ENCODE results near the gene IL4I1.

The IL4I1 gene

DNA sequence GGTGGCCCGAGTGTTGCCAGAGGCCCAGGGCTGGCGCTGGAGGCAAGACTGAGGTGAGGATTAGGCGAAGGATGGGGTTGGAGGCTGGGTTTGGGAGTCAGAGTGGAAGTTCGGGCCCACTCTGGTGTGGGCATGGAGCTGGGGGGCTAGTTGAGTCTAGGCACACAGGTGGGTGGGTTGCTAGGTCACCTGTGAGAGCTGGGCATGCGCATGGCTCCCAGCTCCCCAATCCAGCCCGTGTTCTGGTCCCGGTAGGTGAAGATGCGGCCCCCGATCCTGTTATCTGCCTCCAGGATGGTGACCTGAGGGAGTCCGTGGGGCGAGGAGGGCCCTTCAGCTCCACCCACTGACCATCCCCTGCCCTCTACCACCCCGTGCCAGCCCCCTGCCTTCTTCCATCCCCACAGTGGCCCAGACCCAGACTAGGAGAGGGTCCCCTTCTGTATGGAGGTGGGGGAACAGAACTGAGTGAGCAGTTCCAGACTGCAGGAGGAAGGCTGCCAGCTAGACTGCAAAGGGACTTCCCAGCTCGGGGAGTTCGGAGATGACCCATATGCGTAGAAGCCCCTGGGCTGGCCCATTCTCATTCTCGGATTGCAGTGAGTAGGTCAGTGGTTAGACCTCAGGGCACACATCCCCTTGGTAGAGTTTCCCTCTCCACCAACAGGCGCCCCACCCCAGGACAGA, 1.7 kb downstream of the IL4I1 start:
- DNase-seq (ENCODE audit: low spot score): peak; percentile 64

DNA sequence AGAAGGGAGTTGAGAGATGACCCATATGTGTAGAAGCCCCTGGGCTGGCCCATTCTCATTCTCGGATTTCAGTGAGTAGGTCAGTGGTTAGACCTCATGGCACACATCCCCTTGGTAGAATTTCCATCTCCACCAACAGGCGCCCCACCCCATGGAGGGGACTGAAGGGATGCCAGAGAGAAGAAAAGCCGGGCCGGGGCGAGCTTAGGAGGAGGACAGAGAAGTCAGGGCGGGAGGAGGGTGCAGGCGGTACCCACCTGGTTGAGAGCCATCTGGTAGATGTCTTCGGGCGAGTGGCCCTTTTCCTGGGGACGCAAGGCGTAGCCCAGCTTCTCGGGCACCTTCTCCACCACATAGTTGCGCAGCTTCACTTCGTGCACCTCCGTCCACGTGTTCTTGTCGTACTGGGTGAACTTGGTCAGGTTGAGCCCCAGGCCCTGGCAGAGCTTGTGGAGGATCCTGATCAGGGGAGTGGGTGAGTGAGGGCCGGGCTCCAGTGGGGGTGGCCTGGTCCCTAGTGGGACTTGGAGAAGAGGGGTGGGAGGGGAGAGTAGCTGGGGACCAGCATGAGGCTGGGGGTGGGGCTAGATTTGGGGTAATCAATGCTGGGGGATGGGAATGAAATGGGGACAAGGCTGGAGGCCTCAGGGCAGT, 2.5 kb downstream of the IL4I1 start:
- DNase-seq (ENCODE audit: low spot score): no peak

DNA sequence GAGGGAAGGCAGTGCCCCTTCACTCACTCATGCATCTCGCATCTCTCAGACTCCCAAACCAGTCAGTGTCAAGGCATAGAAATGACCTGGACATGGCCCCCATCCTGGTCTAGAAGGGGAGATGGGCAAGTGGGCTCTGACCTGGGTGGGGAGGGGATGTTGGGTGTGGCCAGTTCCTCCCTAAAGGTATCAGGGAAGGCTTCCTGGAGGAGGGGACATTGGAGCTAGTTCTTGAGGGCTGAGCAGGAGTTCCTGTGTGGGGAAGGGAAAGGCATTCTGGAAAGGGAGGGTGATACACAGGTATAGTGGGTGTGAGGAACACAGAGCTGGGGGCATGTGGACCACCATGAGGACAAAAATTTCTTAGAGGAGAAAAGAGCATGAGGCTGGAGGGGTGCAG, 4.0 kb downstream of the IL4I1 start:
- no peak for DNase-seq (ENCODE audit: low spot score)

DNA sequence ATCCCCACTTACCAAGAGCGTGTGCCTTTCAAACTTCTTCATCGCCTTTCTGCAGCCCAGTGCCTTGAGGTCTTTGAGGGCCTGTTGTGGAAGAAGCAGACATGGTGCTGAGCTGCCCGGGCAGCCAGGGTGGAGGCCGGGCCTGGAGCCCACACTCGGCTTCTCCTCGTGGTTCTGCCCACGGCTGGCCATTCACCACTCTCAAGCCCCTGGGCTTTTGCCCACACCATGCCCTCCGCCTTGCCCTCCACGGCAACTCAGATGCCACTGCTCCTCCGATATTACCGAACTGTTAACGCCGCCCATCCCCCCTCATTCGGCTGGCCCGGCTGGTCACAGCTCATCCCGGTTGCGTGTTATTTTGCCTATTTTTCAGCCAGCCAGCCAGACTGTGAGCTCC, 5.3 kb downstream of the IL4I1 start:
- no peak for DNase-seq (ENCODE audit: low spot score)

DNA sequence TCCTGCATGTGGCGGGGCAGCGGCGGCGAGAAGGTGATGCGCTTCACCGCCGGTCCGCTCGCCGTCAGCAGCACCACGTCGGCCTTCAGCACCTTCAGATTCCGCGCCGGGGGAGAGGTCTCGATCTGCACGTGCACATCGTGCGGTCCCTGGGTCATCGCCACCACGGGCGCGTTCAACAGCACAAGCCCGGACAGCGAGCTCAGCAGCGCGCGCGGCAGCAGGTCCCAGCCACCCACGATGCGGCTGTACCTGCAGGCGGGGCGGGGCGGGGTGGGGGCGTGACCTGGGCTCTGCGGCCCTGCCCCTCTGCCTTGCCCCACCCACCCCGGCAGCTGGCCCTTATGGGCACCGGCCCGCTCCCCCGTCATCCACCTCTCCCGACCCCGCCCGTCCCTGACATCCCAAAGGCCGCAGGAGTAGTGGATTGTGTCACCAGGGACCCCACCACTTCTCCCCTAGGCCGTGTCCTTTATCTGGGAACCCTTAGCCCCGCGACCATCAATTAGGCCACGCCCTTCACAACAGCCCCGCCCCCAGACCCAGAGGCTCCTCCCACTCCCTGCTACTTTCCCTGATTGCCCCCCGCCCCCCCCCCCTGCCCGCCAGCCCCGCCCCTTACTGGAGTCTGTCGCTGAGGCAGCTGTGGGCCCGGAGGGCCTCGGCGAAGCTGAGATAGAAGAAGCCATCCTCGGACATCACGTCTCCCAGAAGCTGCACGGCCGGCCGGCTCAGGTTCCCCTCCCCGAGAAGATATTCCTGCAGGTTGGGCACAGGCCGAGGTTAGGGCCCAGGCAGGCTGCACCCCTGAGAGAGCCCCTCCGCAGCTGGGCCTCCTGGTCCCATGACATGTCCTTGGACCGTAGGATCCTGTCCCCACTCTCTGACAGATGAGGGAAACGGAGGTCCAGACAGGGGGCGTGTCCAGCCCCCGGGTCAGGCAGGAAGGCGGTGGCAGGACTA, 6.1 kb downstream of the IL4I1 start:
- DNase-seq (ENCODE audit: low spot score): peak; percentile 39

DNA sequence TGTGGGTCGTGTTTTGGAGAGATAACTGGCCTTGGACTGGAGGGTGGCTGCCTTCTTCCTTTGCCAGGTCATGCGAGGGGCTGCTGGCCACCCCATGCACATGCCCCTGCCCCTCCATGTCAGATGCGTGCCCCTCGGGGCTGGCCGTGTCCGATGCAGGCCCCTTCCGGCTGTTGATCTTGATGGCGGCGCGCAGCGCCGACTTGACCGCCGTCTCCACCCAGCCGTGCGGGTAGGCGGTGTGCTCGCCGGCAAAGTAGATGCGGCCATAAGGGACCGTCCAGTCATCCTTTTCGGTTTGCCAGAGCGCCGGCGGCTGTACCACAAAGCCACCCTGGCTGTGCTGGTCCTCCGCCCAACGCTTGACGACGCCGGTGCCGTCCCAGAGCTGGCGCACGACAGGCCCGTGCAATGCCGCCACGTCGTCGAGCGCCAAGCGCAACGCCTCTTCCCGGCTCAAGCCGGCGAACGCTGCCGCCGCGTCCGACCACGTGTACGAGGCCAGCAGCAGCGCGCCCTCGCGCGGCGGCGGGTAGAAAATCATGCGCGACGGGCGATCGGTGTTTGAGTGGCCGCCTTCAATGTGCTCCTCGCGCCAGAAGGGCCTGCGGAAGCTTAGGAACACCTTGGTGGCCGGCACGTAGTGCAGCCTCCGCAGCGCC, 6.9 kb downstream of the IL4I1 start:
- peak; percentile 82 for DNase-seq (ENCODE audit: low spot score)

DNA sequence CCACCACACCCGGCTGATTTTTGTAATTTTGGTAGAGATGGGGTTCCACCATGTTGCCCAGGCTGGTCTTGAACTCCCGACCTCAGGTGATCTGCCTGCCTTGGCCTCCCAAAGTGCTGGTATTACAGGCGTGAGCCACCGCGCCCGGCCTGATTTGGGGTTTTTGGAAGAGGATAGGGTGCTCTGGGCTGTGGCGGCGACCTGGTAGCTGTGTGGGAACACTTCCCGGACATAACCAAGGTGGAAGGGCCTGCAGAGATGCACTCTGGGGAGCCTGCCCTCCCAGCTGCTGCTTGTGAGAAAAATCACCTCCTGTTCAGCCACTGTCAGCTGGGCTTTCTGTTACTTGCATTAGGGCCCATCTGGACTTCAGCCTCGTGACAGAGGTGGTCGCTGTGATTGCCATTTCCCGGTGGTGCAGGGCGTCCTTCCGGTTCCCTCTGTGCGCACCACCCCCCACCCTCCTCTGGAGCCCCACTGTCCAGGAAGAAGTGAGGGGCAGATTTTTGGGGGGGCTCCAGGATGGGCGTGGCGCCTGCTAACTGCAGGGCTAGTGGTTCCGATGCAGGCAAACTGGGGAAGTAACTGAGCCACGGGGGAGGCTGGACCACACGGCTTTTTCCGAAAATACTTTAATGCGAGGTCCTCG, 7.5 kb downstream of the IL4I1 start:
- no peak for DNase-seq (ENCODE audit: low spot score)

DNA sequence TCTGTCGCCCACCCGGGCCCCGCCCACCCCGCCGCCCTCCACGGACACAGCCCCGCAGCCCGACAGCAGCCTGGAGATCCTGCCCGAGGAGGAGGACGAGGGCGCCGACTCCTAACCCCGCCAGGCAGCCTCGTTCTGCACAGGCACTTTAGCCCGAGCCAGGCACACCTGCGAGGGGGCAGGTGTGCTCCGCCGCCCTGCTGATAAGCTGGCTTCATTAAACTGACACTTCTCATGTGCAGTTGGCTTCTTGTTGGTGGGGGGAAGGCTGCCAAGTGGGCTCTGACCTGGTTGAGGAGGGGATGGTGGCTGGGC, 8.2 kb downstream of the IL4I1 start:
- DNase-seq (ENCODE audit: low spot score): no peak

DNA sequence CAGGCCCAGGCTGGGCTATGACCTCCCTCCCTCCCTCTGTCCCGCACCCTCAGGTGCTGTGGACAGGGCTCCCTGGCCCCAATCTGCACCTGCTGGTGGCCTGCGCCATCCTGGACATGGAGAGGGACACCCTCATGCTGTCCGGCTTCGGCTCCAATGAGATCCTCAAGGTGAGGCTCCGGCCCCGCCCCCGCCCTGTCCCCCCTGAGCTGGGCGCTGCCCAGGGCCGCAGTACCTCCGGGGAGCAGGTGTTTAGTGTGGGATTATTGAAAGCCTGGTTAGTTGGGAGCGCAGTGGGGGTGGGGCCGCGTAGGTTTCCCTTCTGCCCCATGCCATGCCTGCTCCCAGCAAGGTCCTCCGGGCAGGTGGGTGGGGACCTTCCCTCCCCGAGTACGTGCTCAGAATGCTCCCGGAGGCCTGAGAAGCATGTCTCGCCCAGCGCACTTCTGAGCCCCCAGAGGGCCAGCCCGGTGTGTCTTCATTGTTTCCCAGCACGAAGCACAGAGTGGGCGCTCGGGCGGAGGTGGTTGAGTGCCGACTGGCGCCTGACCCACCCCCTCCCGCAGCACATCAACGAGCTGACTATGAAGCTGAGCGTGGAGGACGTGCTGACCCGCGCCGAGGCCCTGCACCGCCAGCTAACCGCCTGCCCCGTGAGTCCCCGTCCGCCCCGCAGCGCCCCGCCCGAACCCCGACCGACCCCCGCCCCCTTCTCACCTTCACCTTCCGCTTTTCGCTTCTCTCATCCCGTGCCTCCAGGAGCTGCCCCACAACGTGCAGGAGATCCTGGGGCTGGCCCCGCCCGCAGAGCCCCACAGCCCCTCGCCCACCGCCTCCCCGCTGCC, 8.8 kb downstream of the IL4I1 start:
- DNase-seq (ENCODE audit: low spot score): no peak

DNA sequence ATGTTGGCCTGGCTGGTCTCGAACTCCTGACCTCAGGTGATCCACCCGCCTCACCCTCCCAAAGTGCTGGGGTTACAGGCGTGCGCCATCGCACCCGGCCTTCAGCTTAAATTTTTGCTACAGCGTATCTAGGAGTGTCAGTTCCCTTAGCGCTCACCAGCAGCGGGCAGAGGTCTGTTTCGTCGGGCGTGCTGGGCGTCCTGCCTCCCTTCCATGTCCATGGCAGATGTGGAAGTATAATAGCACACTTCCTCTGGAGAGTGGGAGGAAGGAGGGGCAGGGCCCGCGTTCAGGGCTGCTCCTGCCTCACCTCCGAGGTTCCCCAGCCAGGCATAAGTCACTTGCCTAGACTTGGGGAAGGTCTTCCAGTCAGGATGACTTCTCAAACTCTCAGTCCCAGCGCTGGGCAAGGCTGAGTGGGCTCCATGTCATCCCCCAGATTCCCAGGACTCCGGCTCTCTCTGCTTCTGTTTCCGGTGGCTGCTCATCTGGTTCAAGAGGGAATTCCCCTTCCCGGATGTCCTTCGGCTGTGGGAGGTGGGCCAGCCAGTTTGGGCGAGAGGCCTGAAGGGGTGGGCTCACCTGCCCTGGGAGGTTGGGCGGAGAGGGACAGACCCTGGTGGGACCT, 9.5 kb downstream of the IL4I1 start:
- no peak for DNase-seq (ENCODE audit: low spot score)

DNA sequence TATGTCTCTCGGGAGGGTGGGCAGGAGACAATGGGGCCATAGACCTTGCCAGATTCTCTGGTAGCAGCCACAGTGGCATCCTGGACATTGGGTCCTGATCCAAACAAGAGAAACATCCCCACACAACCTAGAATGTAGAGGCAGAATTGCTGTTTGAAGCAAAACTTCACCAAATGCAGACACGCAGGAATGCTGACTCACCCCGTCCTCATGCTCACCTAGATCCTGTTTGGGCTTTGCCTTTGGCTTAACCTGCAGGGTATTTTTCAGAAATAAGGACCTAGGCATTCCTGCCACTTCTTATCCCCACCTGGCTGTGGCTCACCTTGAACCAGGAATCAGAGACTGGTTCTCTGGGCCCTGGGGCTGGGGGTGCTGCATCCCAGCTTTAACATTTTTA, 11.9 kb downstream of the IL4I1 start:
- DNase-seq (ENCODE audit: low spot score): no peak

DNA sequence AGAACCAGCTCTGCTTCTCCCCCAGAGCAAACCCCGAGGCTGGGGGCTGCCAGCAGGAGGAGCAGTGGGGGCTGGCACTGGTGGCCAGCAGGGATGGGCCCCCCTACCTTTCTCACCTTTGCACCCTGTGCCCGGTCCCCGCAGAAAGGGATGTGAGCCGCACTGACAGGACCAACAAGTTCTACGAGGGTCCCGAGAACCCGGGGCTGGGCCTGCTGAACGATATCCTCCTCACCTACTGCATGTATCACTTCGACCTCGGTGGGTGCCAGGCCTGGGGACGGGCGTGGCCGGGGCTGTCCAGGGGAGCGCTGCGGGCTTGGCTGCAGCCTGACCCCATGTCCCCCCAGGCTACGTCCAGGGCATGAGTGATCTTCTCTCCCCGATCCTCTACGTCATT, 12.6 kb downstream of the IL4I1 start:
- no peak for DNase-seq (ENCODE audit: low spot score)

DNA sequence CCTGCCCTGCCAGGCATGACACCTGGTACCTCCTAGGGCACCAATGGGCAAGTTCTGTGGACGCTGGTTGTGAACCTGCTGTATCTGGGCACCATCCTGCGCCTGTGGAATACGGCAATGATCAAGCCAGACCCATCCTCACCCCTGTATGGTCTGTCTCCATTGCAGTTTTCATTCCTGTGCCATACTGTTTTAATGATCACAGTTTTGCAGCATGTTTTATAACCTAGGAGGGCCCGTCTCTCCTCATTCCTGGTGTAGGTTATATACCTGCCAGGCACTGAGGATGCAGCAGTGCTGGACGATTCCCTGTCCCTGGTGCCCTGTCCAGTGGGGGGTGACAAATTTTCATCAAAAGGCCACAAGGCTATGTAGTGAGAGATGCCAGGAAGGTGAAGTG, 13.6 kb downstream of the IL4I1 start:
- no peak for DNase-seq (ENCODE audit: low spot score)

DNA sequence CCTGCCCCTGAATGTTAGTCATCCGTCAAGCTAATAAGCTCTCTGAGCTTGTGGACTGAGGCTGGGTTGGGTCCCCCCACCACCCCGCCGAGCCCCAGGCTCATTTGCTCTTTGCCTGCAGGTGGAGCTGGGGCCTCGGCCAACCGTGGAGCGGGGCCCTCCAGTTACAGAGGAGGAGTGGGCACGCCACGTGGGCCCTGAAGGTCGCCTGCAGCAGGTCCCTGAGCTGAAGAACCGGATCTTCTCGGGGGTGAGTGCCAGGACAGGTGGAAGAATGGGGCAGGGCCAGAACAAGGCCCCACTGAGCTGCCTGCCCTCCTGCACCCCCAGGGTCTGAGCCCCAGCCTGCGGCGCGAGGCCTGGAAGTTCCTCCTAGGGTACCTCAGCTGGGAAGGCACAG, 14.0 kb downstream of the IL4I1 start:
- DNase-seq (ENCODE audit: low spot score): no peak

DNA sequence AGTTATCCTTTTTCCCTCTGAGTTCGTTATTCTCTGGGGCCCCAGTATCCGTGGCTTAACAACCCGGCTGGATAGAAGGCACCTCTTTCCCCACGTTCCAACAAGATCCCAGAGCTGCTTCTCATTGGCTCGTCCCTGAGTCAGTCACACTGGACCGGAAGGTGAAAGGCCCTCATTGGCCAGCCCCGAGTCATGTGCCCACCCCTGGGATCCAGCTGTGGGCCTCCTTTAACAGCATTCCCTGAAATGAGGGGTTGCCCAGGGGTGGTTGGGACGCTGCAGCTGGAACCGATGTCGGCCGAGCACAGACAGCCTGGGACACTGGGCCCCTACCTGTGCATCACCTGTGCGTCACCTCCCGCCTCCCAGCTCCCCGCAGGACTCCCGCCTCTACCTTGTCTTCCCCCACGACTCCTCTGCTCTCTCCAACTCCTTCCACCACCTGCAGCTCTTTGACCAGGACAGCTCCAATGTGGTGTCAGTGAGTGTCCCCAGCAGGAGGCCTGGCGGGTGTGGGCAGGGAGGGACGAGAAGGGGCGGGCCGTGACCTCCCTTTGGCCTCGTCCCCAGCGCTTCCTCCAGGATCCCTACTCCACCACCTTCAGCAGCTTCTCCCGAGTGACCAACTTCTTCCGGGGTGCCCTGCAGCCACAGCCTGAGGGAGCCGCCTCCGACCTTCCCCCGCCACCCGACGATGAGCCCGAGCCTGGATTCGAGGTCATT, 14.9 kb downstream of the IL4I1 start:
- DNase-seq (ENCODE audit: low spot score): no peak

DNA sequence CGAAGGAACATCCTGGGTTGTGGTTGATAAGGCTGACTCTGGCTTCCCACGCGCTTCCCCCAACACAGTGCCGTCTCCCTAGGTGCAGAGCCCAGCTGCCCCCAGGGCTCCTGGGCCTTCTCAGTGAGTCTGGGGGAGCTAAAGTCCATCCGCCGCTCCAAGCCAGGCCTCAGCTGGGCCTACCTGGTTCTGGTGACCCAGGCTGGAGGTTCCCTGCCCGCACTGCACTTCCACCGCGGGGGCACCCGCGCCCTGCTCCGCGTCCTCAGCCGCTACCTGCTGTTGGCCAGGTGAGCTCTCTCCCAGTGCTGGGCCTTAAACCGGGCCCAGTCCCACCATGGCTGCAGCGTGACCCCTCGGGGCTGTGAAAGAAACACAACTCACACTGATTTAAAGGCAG, 15.5 kb downstream of the IL4I1 start:
- no peak for DNase-seq (ENCODE audit: low spot score)

DNA sequence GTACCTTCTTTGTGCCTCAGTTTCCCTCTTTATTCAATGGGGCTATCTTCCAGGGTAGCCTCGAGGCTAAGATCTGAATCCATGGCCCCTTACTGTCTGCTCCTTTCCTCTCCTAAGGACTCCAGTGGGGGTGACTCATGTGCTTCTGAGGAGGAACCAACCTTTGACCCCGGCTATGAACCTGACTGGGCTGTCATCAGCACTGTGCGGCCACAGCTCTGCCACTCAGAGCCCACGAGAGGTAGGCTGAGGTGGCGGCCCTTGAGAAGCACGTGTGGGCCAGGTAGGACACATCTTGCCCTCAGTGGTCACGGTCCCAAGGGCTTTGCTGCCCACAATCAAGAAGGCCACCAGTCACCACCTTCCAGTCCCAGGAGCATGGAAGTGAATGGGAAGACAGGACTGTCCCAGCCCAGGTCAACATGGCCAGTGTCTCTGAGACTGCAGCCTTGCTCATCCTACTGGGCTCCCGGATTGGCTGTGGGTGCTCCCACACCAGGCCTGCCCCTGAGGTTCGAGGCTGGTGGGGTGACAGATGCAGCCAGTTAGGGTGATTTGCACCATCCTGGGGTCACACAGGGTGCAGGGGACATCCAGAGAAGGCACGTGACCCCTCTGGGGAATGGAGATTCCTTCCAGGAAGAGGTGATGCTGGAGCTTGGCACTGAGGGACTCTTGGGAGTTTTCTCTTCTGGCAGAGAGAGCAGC, 16.4 kb downstream of the IL4I1 start:
- no peak for DNase-seq (ENCODE audit: low spot score)

DNA sequence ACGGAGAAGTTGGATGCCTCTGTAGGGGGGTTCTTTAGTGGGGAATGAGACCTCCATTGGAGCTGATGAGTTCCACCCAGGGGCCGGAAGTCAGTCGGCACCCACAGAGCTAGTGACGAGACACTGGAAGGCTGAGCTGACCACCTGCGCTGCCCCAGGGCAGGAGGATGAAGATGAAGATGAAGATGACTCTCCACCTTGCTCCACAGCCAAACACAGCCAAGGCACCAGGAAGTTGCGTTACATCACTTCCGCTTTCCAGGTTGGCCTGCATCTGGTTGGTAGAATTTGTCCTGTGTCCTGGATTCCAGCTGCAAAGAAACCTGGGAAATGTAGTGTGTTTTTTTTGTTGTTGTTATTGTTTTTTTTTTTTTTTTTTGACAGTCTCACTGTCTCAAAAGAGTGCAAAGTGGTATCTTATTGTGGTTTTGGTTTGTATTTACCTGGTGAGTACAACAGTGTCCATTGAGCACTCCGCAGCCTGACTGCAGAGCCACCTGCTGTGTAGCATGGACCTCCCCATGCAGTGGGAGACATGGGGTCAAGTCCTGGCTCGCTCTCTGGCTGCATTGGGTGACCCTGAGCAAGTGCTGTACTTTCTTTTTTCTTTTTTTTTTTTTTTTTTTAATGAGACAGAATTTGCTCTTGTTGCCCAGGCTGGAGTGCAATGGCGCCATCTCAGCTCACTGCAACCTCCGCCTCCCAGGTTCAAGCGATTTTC, 17.3 kb downstream of the IL4I1 start:
- peak; percentile 32 for DNase-seq (ENCODE audit: low spot score)

DNA sequence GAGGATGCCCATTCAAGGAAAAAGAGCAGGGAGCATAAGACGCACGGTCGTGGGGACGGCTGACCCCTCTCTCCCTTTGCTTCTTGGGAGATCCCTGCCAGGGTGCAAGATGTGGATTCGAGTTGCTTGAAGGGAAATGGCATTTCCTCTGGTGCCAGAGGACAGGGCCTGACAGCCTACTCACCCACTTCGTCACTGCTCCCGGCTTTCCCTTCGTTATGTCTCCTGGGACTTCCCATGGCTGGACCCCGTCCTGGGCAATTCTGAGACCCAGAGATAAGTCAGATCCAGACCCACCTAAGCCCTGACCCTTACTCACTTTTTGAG, 18.0 kb downstream of the IL4I1 start:
- no peak for DNase-seq (ENCODE audit: low spot score)

Measured in activated CD4-positive, alpha-beta T cell treated with anti-CD3 and anti-CD28 coated beads, Interleukin-2, Interleukin-4, amounts not matched to agents 100 ng/mL and 50 ng/mL, durations not matched to agents 16 hours and 8 hours (primary cell).